ENCODE data around the gene CFAP100. TPM values are rescaled to one million over a fixed set of nuclear protein-coding genes. Genes with fewer than 3 reads are reported as not detected.
A peak's percentile ranks its signal among the peaks of the same experiment; 100 is the strongest.

CFAP100 gene
- total RNA-seq, 2 donors from 2014 or later: 0.44 to 0.66 TPM

- H3K36me3 Mint-ChIP-seq (ENCODE audit: low read depth): peaks cover 14% of the 10 kb centered on the region
- H3K9me3 Mint-ChIP-seq: no peaks in the 10 kb centered on the region
- no peak for DNase-seq
- Histone ChIP-seq H3K9ac (ENCODE audit: extremely low read depth, low read length, poor library complexity, severe bottlenecking) (no peak overlapping the region), H3K9me3 (ENCODE audit: control insufficient read depth, low read length) (no peaks in the 10 kb centered on the region), H3K27ac (ENCODE audit: low read depth, low read length) (no peak overlapping the region), H3K4me3 (ENCODE audit: low read length) (no peak overlapping the region), H3K36me3 (ENCODE audit: control insufficient read depth, insufficient read depth, low read length) (peaks cover 54% of the 10 kb centered on the region), H3K27me3 (ENCODE audit: control insufficient read depth, insufficient read depth, low read length, poor library complexity, severe bottlenecking) (no peaks in the 10 kb centered on the region), H3K4me1 (ENCODE audit: control insufficient read depth, insufficient read depth, low read length) (no peaks in the 10 kb centered on the region)
- H3K27me3 Mint-ChIP-seq (ENCODE audit: insufficient read depth): no peaks in the 10 kb centered on the region
- no peak overlapping the region for H3K4me3 Mint-ChIP-seq
- TF ChIP-seq CTCF (conservative IDR thresholded peaks at IDR 0.05): no peak
- 82 to 90% methylated on average over 3 to 8 of the region's 8 CpGs for WGBS, 2 experiments (ENCODE audit: insufficient coverage in 1 of 2, insufficient read length in 1 of 2)
- H3K4me1 Mint-ChIP-seq: no peaks in the 10 kb centered on the region
- no peak overlapping the region for H3K27ac Mint-ChIP-seq
These were observed 54.1 kb downstream of the CFAP100 start for GRCh38 chr3:126448893-126449180.

- no peak overlapping the region for H3K4me3 ChIP-seq (ENCODE audit: low read length)
- H3K36me3 Mint-ChIP-seq (ENCODE audit: low read depth): peaks cover 17% of the 10 kb centered on the region
- H3K27me3 Mint-ChIP-seq (ENCODE audit: insufficient read depth): no peaks in the 10 kb centered on the region
- no peak overlapping the region for H3K27ac ChIP-seq (ENCODE audit: low read depth, low read length)
- H3K9ac ChIP-seq (ENCODE audit: extremely low read depth, low read length, poor library complexity, severe bottlenecking): no peak overlapping the region
- 91 to 96% methylated on average over 8 to 11 of the region's 11 CpGs for WGBS, 2 experiments (ENCODE audit: insufficient coverage in 1 of 2, insufficient read length in 1 of 2)
- no peaks in the 10 kb centered on the region for H3K9me3 ChIP-seq (ENCODE audit: control insufficient read depth, low read length)
- no peaks in the 10 kb centered on the region for H3K4me1 ChIP-seq (ENCODE audit: control insufficient read depth, insufficient read depth, low read length)
- H3K9me3 Mint-ChIP-seq: no peaks in the 10 kb centered on the region
- H3K27me3 ChIP-seq (ENCODE audit: control insufficient read depth, insufficient read depth, low read length, poor library complexity, severe bottlenecking): no peaks in the 10 kb centered on the region
- no peak overlapping the region for H3K27ac Mint-ChIP-seq
- no peaks in the 10 kb centered on the region for H3K4me1 Mint-ChIP-seq
- peaks cover 62% of the 10 kb centered on the region for H3K36me3 ChIP-seq (ENCODE audit: control insufficient read depth, insufficient read depth, low read length)
- no peak for TF ChIP-seq CTCF (conservative IDR thresholded peaks at IDR 0.05)
- H3K4me3 Mint-ChIP-seq: no peak overlapping the region
- DNase-seq: peak; percentile 29
These were observed 54.9 kb downstream of the CFAP100 start for GRCh38 chr3:126449621-126450051.

- H3K36me3 Mint-ChIP-seq (ENCODE audit: low read depth): peaks cover 18% of the 10 kb centered on the region
- no peak overlapping the region for H3K4me3 ChIP-seq (ENCODE audit: low read length)
- peak; percentile 26 for DNase-seq
- H3K27me3 Mint-ChIP-seq (ENCODE audit: insufficient read depth): no peaks in the 10 kb centered on the region
- no peak overlapping the region for H3K9ac ChIP-seq (ENCODE audit: extremely low read depth, low read length, poor library complexity, severe bottlenecking)
- H3K9me3 Mint-ChIP-seq: no peaks in the 10 kb centered on the region
- peaks cover 63% of the 10 kb centered on the region for H3K36me3 ChIP-seq (ENCODE audit: control insufficient read depth, insufficient read depth, low read length)
- TF ChIP-seq CTCF (conservative IDR thresholded peaks at IDR 0.05): no peak
- no peaks in the 10 kb centered on the region for H3K27me3 ChIP-seq (ENCODE audit: control insufficient read depth, insufficient read depth, low read length, poor library complexity, severe bottlenecking)
- no peak overlapping the region for H3K4me3 Mint-ChIP-seq
- no peak overlapping the region for H3K27ac ChIP-seq (ENCODE audit: low read depth, low read length)
- H3K4me1 ChIP-seq (ENCODE audit: control insufficient read depth, insufficient read depth, low read length): no peaks in the 10 kb centered on the region
- no peak overlapping the region for H3K27ac Mint-ChIP-seq
- no peaks in the 10 kb centered on the region for H3K4me1 Mint-ChIP-seq
- 82 to 84% methylated on average over 6 to 9 of the region's 9 CpGs for WGBS, 2 experiments (ENCODE audit: insufficient coverage in 1 of 2, insufficient read length in 1 of 2)
- no peaks in the 10 kb centered on the region for H3K9me3 ChIP-seq (ENCODE audit: control insufficient read depth, low read length)
These were observed 55.5 kb downstream of the CFAP100 start for GRCh38 chr3:126450219-126450618.
